Cardiac muscle cell (in vitro differentiated cells and primary cell): Measurements from ENCODE around the gene GIMAP8. TPM values are rescaled to one million over a fixed set of nuclear protein-coding genes. Genes with fewer than 3 reads are reported as not detected.

Experiments used
- DNase-seq, 2 donors: peaks; one replicate each; pipeline versions ENCODE4 v3.0.0 to v3.0.0-alpha.2; 2010 to 2017; ENCODE audit warnings: low read depth in 1 of 2, low spot score in 1 of 2
- H3K27ac ChIP-seq: fragments of 200-600 bp; sonication (generic); 2 replicates; pipeline ENCODE4 v1.5.1; 2016
- H3K27me3 ChIP-seq: fragments of 200-600 bp; sonication (generic); 2 replicates; pipeline ENCODE4 v1.6.0; 2016; ENCODE audit warnings: control low read depth
- H3K36me3 ChIP-seq: fragments of 200-600 bp; sonication (generic); 2 replicates; pipeline ENCODE4 v1.5.1; 2016; ENCODE audit warnings: control low read depth
- H3K4me1 ChIP-seq: fragments of 200-600 bp; sonication (generic); 2 replicates; pipeline ENCODE4 v1.8.1; 2017; ENCODE audit warnings: low read depth, mild to moderate bottlenecking, mixed run types
- H3K4me3 ChIP-seq: fragments of 200-600 bp; sonication (generic); 2 replicates; pipeline ENCODE4 v1.5.1; 2016; ENCODE audit warnings: mild to moderate bottlenecking
- H3K9me3 ChIP-seq: fragments of 200-600 bp; sonication (generic); 2 replicates; pipeline ENCODE4 v1.5.1; 2017; ENCODE audit warnings: low read depth, mild to moderate bottlenecking, control low read depth
- polyA plus RNA-seq: library from polyadenylated mRNA; unstranded; fragments of >200 nt; fragmentation: Nextera tagmentation; extraction: Ambion mirVana; gene quantifications from 2 replicates; pipeline ENCODE4 v1.2.1, GENCODE V29; 2016
- total RNA-seq: library from RNA; depleted of rRNA; stranded (reverse); fragments of >200 nt; gene quantifications from 2 replicates; pipeline ENCODE4 v1.2.3, GENCODE V29; 2016
- TF ChIP-seq, protein P1 (sequence below): IDR thresholded peaks from 2 replicates; pipeline ENCODE4 v1.5.1; 2012; ENCODE audit warnings: low read depth, mild to moderate bottlenecking, low read length

Gene GIMAP8
- total and polyA plus RNA-seq, 2 experiments from 2014 or later, result 0.24 TPM; not detected in 1

DNA sequence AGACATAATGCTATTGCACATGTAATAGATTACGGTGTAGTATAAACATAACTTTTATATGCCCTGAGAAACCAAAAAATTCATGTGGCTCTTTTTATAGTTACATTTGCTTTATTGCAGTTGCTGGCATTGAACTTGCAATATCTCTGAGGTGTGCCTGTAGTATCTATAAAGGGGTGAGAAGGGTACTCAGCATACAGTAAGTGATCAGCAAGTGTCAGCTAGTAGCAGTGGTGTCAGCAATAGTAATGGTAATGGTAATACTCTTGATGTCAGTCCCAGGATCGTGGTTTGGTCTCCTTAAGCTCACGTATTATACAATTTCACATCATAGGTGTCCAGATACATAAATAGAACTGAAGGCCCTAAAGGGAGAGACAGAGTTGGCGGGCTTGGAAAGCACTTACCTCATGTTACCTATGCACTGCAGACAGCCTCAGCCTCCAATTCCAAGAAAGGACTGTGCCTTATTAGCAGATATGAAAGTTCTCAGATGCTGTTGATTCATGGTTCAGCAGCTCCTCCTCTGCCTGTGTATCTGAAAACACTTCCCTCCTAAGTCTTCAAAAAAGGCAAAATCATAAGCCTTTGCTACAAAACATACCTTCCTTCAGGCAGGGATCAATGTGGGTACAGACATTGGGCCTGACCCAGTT, 57.6 kb downstream of the GIMAP8 start:
- no peaks in the 10 kb centered on the region for H3K9me3 ChIP-seq
- H3K27me3 ChIP-seq, result no peaks in the 10 kb centered on the region
- H3K4me1 ChIP-seq, result no peaks in the 10 kb centered on the region
- no peaks in the 10 kb centered on the region for H3K36me3 ChIP-seq
- no peak overlapping the region for H3K4me3 ChIP-seq
- TF ChIP-seq, protein P1, sequence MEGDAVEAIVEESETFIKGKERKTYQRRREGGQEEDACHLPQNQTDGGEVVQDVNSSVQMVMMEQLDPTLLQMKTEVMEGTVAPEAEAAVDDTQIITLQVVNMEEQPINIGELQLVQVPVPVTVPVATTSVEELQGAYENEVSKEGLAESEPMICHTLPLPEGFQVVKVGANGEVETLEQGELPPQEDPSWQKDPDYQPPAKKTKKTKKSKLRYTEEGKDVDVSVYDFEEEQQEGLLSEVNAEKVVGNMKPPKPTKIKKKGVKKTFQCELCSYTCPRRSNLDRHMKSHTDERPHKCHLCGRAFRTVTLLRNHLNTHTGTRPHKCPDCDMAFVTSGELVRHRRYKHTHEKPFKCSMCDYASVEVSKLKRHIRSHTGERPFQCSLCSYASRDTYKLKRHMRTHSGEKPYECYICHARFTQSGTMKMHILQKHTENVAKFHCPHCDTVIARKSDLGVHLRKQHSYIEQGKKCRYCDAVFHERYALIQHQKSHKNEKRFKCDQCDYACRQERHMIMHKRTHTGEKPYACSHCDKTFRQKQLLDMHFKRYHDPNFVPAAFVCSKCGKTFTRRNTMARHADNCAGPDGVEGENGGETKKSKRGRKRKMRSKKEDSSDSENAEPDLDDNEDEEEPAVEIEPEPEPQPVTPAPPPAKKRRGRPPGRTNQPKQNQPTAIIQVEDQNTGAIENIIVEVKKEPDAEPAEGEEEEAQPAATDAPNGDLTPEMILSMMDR, result no peak
- no peak for DNase-seq
- no peak overlapping the region for H3K27ac ChIP-seq

GRCh38 chr7:150511048-150511447, 60.6 kb downstream of the GIMAP8 start:
- no peaks in the 10 kb centered on the region for H3K9me3 ChIP-seq
- no peaks in the 10 kb centered on the region for H3K27me3 ChIP-seq
- H3K4me1 ChIP-seq, result no peaks in the 10 kb centered on the region
- no peaks in the 10 kb centered on the region for H3K36me3 ChIP-seq
- H3K27ac ChIP-seq, result no peak overlapping the region
- no peak for DNase-seq
- H3K4me3 ChIP-seq, result no peak overlapping the region
- TF ChIP-seq, protein P1, result no peak

DNA sequence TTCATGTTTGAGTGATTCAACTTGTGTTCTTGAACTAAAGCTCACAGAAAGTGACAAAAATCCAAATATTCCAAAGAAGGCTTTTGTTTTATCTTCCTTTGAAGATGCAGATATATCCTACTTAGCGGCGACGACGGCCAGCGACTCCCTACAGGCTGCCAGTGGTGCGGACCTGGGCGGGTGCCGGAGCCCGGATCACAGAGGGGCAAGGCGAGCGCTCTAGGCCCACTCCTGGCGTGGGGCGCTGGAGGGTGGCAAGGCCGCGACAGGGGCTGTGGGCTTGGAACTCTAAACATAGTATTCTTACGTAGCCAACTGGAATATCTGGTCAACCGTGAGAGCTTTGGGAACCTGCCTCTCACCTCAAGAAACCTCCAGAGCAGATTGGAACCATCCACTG, 63.3 kb downstream of the GIMAP8 start:
- H3K4me3 ChIP-seq, result no peak overlapping the region
- no peaks in the 10 kb centered on the region for H3K4me1 ChIP-seq
- no peaks in the 10 kb centered on the region for H3K27me3 ChIP-seq
- TF ChIP-seq, protein P1, result no peak
- H3K36me3 ChIP-seq, result no peaks in the 10 kb centered on the region
- H3K27ac ChIP-seq, result no peak overlapping the region
- H3K9me3 ChIP-seq, result no peaks in the 10 kb centered on the region
- DNase-seq, result no peak

GRCh38 chr7:150514748-150515222, 64.4 kb downstream of the GIMAP8 start, which contains the start of gene GIMAP7:
Gene GIMAP7, plus strand, starts transcription at chr7:150514872. Its CDS starts 5,103 bp downstream, at chr7:150519975.
- no peaks in the 10 kb centered on the region for H3K4me1 ChIP-seq
- no peaks in the 10 kb centered on the region for H3K9me3 ChIP-seq
- TF ChIP-seq, protein P1, result no peak
- DNase-seq, result no peak
- no peaks in the 10 kb centered on the region for H3K36me3 ChIP-seq
- H3K4me3 ChIP-seq, result no peak within 1 kb of the TSS
- H3K27me3 ChIP-seq, result no peaks in the 10 kb centered on the region
- no peak within 1 kb of the TSS for H3K27ac ChIP-seq

- Histone ChIP-seq H3K27me3 (no peaks in the 10 kb centered on the region), H3K4me1 (no peaks in the 10 kb centered on the region), H3K4me3 (no peak overlapping the region), H3K9me3 (no peaks in the 10 kb centered on the region), H3K27ac (no peak overlapping the region), H3K36me3 (no peaks in the 10 kb centered on the region)
- TF ChIP-seq, protein P1, result no peak
- DNase-seq, result no peak
Observed at GRCh38 chr7:150515248-150516147, 65.1 kb downstream of the GIMAP8 start.
